ENCODE results near the gene DOK6. TPM values are rescaled to one million over a fixed set of nuclear protein-coding genes. Genes with fewer than 3 reads are reported as not detected.

The DOK6 gene
- total RNA-seq, 1 donor from 2014 or later: 8.9 TPM

GRCh38 chr18:69616114-69616513, 215.4 kb downstream of the DOK6 start:
- TF ChIP-seq CTCF (IDR thresholded peaks at IDR 0.05): no peak
- H3K4me3 Mint-ChIP-seq (ENCODE audit: unreplicated experiment): no peak overlapping the region
- no peaks in the 10 kb centered on the region for H3K9me3 Mint-ChIP-seq (ENCODE audit: low read depth)
- peaks cover 17% of the 10 kb centered on the region for H3K4me1 Mint-ChIP-seq (ENCODE audit: low read depth)
- no peak overlapping the region for H3K27ac Mint-ChIP-seq (ENCODE audit: unreplicated experiment)
- H3K27me3 Mint-ChIP-seq (ENCODE audit: low read depth): no peaks in the 10 kb centered on the region
- H3K36me3 Mint-ChIP-seq (ENCODE audit: low read depth): no peaks in the 10 kb centered on the region
- DNase-seq (ENCODE audit: low spot score): no peak

GRCh38 chr18:69617408-69617807, 216.7 kb downstream of the DOK6 start:
- Mint-ChIP-seq H3K27me3 (ENCODE audit: low read depth) (no peaks in the 10 kb centered on the region), H3K27ac (ENCODE audit: unreplicated experiment) (peak overlapping the region; percentile 60)

GRCh38 chr18:69617888-69618287, 217.2 kb downstream of the DOK6 start:
- Mint-ChIP-seq H3K27ac (ENCODE audit: unreplicated experiment) (peak overlapping the region; percentile 70), H3K36me3 (ENCODE audit: low read depth) (no peaks in the 10 kb centered on the region), H3K9me3 (ENCODE audit: low read depth) (no peaks in the 10 kb centered on the region), H3K4me3 (ENCODE audit: unreplicated experiment) (no peak overlapping the region), H3K27me3 (ENCODE audit: low read depth) (no peaks in the 10 kb centered on the region), H3K4me1 (ENCODE audit: low read depth) (peaks cover 17% of the 10 kb centered on the region)
- no peak for DNase-seq (ENCODE audit: low spot score)
- no peak for TF ChIP-seq CTCF (IDR thresholded peaks at IDR 0.05)

More at GRCh38 chr18:69617408-69617807, 216.7 kb downstream of the DOK6 start:
- H3K4me1 Mint-ChIP-seq (ENCODE audit: low read depth): peaks cover 17% of the 10 kb centered on the region
- TF ChIP-seq CTCF (IDR thresholded peaks at IDR 0.05): no peak
- H3K4me3 Mint-ChIP-seq (ENCODE audit: unreplicated experiment): no peak overlapping the region
- DNase-seq (ENCODE audit: low spot score): no peak
- H3K9me3 Mint-ChIP-seq (ENCODE audit: low read depth): no peaks in the 10 kb centered on the region
- no peaks in the 10 kb centered on the region for H3K36me3 Mint-ChIP-seq (ENCODE audit: low read depth)

DNA sequence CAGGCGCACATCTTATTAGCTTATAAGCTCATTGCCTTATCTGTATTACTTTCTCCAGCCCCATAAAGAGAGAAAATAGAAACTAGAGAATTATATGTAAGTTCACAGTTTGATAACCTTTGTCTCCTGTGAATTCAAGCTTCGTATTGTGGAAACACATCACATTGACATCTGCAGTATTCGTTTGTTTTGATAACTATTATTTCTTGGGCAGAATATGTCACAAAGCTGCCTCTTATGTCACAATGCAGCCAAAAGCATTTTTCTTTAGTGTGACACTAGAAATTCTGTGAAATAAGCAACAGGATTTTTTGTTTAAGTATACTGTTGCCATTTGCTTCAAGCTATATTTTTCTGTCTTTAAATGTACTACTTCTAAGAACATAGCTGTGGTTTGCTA, 221.5 kb downstream of the DOK6 start:
- no peaks in the 10 kb centered on the region for H3K27me3 Mint-ChIP-seq (ENCODE audit: low read depth)
- H3K9me3 Mint-ChIP-seq (ENCODE audit: low read depth): peaks cover 4% of the 10 kb centered on the region
- no peak for DNase-seq (ENCODE audit: low spot score)
- peaks cover 2% of the 10 kb centered on the region for H3K36me3 Mint-ChIP-seq (ENCODE audit: low read depth)
- H3K4me3 Mint-ChIP-seq (ENCODE audit: unreplicated experiment): no peak overlapping the region
- peaks cover 33% of the 10 kb centered on the region for H3K4me1 Mint-ChIP-seq (ENCODE audit: low read depth)
- TF ChIP-seq CTCF (IDR thresholded peaks at IDR 0.05): no peak
- no peak overlapping the region for H3K27ac Mint-ChIP-seq (ENCODE audit: unreplicated experiment)

DNA sequence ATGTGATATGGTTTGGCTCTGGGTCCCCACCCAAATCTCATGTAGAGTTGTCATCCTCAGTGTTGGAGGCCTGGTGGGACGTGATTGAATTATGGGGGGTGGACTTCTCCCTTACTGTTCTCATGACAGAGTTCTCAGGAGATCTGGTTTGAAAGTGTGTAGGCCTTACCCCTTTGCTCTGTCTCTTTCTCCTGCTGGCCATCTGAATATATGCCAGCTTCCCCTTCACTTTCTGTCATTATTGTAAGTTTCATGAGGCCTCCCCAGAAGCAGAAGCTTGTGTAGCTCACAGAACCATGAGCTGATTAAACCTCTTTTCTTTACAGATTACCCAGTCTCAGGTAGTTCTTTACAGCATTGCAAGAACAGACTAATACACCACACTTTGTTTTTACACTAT, 222.3 kb downstream of the DOK6 start:
- peaks cover 4% of the 10 kb centered on the region for H3K9me3 Mint-ChIP-seq (ENCODE audit: low read depth)
- no peak for DNase-seq (ENCODE audit: low spot score)
- H3K27ac Mint-ChIP-seq (ENCODE audit: unreplicated experiment): no peak overlapping the region
- no peak overlapping the region for H3K4me3 Mint-ChIP-seq (ENCODE audit: unreplicated experiment)
- TF ChIP-seq CTCF (IDR thresholded peaks at IDR 0.05): no peak
- peaks cover 26% of the 10 kb centered on the region for H3K4me1 Mint-ChIP-seq (ENCODE audit: low read depth)
- H3K36me3 Mint-ChIP-seq (ENCODE audit: low read depth): peaks cover 2% of the 10 kb centered on the region
- no peaks in the 10 kb centered on the region for H3K27me3 Mint-ChIP-seq (ENCODE audit: low read depth)

All from chondrocyte (in vitro differentiated cells).